Epidermal melanocyte (primary cell): ENCODE data around the gene SF3B3.
"Not testable (repeated sequence)": the region's sequence is repeated elsewhere in the genome, so short reads cannot be mapped to it uniquely, and the experiment has no call there.

Source experiments
- DNase-seq: peaks from one replicate; pipeline ENCODE4 v3.0.0; 2011; ENCODE audit warnings: low spot score; ENCODE audit not compliant: insufficient read length

Gene SF3B3

GRCh38 chr16:70565053-70565452, 41.4 kb downstream of the SF3B3 start:
- DNase-seq: no peak

- DNase-seq: no peak
These were observed 45.1 kb downstream of the SF3B3 start for GRCh38 chr16:70568601-70569237.

GRCh38 chr16:70569752-70570151, 46.1 kb downstream of the SF3B3 start:
- no peak for DNase-seq

DNA sequence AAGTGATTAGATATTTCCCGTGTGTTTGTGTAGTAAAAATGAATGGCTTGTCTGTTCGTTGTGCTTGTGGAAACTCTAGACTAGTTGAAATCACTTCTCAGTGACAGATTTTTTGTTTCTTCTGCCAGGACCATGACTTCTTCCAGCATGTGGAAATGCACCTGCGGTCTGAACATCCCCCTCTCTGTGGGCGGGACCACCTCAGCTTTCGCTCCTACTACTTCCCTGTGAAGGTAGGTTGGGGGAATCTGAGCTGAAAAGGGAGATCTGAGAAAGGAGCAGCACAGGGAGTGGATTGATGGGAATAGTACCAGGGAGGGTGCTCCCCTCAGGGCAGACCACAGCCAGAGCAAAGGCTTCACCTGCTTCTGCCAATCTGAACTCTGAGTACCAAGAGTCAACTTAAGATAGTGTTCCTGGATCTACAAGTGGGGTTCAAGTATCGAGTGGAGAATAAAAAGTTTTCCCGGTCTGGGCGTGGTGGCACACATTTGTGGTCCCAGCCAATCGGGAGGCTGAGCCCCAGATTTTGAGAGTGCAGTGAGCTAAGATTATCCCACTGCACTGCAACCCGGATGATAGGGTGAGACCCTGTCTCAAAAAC, 47.5 kb downstream of the SF3B3 start:
- no peak for DNase-seq

DNA sequence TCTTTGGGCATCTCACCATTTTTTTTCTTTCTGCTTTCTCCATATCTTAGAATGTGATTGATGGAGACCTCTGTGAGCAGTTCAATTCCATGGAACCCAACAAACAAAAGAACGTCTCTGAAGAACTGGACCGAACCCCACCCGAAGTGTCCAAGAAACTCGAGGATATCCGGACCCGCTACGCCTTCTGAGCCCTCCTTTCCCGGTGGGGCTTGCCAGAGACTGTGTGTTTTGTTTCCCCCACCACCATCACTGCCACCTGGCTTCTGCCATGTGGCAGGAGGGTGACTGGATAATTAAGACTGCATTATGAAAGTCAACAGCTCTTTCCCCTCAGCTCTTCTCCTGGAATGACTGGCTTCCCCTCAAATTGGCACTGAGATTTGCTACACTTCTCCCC, 48.0 kb downstream of the SF3B3 start:
- no peak for DNase-seq

GRCh38 chr16:70572050-70572925, 48.7 kb downstream of the SF3B3 start:
- DNase-seq: no peak

GRCh38 chr16:70572926-70573270, 49.3 kb downstream of the SF3B3 start:
- DNase-seq: no peak

GRCh38 chr16:70573451-70574121, 50.0 kb downstream of the SF3B3 start:
- no peak for DNase-seq

DNA sequence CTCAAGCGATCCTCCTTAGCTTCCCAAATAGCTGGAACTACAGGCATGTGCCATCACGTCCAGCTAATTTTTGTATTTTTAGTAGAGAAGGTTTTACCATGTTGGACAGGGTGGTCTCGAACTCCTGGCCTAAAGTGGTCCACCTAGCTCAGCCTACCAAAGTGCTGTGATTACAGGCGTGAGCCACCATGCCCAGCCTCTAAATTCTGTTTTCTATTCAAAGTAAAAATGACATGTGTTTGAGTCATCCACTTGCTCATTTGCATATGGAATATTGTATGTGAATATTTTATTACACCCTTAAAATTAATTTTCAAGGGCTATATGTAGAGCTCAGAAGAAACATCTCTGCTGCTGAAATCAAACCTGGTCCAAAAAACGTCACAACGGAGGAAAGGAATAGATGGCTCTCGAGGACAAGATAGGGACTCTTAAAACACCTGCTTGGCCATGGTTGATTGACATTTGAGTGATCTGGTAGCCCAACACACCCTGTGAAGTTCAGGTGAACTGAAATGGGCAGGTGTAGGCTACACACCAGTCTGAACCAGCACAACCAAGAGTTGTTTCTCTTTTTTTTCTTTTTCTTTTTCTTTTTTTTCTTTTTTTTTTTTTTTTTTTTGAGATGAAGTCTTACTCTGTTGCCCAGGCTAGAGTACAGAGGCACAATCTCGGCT, 51.1 kb downstream of the SF3B3 start:
- DNase-seq: no peak

- no peak for DNase-seq
These were observed 51.8 kb downstream of the SF3B3 start for GRCh38 chr16:70575376-70575775.

DNA sequence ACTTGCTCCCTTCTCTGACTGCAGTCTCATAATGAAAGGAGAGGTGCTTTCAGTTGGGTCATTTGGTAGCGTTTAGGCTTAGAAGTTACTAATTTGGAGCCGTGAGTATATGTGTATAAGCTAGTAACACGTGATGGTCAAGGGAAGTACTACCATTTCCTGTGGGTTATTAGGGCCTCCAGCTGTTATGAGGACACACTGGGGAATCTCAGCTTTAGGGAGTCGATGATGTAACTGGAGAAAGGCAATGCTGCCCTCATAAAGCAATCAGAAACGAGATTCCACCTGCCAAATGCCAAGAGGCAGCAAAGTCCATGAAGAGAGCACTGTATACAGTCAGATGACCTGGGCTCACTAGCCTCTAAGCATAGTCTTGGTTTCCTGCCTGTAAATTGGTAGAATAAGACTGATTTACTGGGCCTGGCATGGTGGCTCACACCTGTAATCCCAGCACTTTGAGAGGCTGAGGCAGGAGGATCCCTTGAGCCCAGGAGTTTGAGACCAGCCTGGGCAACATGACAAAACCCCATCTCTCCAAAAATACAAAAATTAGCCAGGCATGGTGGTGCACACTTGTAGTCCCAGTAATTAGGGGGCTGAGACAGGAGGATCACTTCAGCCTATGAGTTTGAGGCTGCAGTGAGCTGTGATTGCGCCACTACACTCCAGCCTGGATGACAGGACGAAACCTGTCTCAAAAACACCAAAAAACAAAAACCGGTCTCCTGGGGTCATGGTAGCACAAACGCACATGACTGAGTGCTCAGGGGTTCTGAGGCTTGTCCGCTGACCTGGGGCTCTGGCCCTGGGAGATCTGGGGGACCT, 53.0 kb downstream of the SF3B3 start:
- peak; percentile 70 for DNase-seq

- DNase-seq: peak; percentile 19
These were observed 53.7 kb downstream of the SF3B3 start for GRCh38 chr16:70577256-70577698.

- no peak for DNase-seq
These were observed 54.4 kb downstream of the SF3B3 start for GRCh38 chr16:70578035-70578434.

DNA sequence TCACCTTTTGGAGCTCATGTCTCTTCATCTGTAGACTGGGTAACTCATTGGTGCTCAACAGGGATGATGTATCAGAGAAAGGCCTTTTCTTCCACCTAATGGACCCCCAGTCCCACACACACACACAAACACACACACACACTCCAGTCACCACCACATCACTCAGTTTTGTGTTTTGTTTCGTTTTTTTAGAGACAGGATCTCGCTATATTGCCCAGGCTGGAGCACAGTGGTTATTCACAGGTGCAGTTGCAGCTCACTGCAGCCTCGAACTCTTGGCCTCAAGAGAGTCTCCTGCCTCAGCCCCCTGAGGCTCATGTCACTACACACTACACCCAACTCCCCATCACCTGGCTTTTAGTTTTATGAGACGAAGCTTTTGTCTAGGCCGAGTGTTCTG, 55.6 kb downstream of the SF3B3 start:
- no peak for DNase-seq

DNA sequence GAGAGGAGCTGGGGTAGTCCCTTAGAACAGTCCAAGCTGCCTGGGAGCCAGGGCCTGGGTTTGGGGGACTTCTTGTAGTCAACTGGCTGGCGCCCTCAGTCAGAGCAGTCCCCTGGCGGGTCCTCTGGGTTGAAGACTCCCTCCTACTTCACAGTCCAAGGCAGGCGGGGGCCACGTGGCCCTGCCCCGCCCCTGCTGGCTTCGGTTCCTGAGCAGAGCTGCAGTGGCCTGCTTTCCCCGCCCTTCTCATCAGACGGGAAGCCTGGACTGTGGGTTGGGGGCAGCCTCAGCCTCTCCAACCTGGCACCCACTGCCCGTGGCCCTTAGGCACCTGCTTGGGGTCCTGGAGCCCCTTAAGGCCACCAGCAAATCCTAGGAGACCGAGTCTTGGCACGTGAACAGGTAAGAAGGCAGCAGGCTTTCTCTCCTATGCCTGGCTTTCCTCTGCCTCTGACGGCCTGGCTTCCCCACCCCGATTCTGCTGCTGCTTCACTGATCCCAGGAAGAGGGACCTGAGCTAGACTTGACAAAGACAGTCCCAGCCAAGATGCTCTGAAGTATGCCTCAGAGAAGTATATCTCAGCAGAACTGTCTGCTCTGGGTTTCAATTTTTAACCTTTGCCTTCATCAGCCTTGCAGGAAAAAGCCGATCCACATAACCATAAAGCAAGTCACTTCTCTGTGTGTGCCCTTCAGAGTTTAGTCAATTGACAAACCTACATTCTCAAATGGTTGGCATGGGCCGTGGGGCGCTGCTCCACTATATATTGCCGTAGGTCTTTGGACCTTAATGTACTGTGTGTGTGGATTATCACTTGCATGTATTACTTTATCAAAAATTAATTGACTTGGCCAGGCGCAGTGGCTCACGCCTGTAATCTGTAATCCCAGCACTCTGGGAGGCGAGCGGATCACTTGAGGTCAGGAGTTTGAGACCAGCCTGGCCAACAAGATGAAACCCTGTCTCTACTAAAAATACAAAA, 56.3 kb downstream of the SF3B3 start:
- DNase-seq: no peak

DNA sequence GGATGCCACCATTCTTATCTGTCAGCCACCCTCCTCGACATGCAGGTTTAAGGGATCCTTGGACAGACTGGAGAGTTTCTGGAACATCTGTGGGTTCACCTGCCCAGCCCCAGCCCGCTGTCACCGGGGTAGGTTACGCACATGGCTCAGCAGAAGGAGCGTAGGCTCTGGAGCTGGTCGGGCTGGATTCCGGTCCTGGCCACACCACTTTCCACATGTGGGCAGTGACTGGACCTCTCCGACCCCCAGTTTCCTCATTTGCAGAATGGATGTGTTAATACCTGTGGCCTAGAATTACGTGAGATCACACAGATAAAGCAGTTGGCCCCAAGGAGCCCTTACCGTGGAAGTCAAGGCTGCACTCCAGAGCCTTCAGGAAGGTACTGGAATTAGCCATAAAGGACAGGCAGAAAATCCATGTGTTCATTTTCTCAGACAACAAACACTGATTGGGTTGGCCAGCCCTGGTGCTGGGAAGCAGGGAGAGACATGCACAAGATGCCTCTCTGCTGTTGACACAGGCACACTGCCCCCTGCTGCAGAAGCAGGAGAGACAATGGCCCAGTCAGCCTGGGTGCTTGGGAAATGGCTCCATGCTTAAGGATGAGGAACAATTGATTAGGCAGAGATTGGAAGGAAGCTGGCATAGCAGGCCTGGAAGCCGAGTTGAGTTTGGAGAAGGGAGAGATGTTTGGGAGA, 58.8 kb downstream of the SF3B3 start:
- no peak for DNase-seq

DNA sequence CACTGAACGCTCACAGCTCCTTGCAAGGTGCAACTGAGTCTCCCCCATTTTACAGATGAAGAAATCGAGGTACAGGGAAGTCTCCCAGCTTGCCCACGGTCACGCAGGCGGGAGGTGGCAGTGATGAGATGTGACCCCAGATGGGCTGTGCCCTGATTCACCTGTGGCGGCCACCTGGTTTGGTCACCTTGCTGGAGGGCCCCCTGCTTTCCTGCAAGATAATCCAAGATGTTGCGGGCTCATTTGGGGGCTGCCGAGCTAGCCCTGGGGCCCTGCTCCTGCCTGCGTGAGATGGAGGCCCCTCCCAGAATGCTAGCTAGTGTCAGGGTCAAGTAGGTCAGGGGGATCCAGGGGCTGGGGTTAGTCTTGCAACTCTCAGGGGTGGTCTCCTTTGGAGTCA, 63.1 kb downstream of the SF3B3 start:
- DNase-seq: no peak

DNA sequence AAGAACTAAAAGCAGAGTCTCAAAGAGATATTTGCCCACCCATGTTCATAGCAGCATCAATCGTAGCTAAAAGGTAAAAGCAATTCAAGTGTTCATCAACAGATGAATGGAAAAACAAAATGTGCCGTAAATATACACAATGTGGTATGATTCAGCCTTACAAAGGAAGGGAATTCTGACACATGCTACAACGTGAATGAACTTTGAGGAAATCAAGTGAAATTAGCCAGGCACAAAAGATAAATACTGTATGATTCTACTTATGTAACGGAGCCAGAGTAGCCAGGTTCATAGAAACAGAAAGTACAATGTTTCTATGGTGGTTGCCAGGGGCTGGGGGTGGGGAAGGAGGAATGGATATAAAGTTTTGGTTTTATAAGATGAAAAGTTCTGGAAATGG, 64.9 kb downstream of the SF3B3 start:
- no peak for DNase-seq

DNA sequence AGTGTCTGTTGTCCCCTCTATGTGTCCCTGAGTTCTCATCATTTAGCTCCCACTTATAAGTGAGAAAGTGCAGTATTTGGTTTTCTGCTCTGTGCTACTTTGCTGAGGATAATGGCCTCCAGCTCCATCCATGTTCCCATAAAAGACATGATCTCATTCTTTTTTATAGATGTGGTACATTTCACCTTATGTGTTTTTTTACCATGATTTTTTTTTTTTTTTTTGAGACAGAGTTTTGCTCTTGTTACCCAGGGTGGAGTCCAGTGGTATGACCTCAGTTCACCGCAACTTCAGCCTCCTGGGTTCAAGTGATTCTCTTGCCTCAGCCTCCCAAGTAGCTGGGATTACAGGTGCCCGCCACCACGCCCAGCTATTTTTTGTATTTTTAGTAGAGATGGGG, 65.8 kb downstream of the SF3B3 start:
- DNase-seq: not testable (repeated sequence)
